Measurements from ENCODE around the gene CSNK2A1. TPM values are rescaled to one million over a fixed set of nuclear protein-coding genes. Genes with fewer than 3 reads are reported as not detected.
A peak's percentile ranks its signal among the peaks of the same experiment; 100 is the strongest.
"Not testable (repeated sequence)": the region's sequence is repeated elsewhere in the genome, so short reads cannot be mapped to it uniquely, and the experiment has no call there.

CSNK2A1 gene
- total RNA-seq, 1 experiment from 2014 or later = 108 TPM

DNA sequence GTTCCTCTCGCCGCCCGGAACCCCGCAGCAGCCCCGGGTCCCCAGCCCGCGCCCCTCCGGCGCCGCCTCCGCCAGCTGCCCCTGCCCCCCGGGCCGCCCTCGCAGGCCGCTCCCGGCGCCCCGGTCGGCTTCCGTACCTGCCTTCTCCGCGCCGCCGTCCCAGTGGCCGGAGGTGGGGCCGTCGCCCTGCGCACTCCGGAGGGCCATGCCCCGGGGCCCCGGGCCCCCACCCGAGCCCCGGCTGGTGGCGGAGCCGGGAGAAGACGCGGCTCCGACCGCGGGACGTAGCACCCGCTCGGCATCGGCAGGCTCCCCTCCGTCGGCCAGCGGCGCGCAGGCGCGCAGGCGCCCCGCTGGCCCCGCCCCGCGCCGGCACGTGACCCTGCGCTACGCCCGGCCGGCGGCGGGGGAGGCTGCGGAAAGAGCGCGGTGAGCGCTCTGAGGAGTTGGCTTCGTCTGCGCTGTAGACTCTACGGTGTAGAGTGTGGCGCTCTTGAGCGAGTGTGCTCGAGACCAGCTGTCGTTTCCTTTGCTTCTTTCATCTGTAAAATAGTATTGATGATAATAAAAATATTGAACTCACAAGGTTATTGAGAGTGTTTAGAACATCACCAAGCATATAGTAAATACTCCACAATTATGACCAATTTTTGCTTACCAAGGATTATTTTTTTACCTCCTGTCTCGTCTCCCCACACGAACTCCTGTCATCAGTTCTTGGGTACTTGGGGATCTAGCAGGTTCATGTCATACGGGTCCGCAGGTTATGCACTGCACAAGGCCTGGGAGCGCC lies 81.2 kb downstream of the CSNK2A1 start, which contains the start of gene TBC1D20:
TSS of gene TBC1D20 (minus strand) at position 335 of the 793 bp plus-strand sequence. CDS start at position 207, 128 bp downstream.
- peak; percentile 84 for DNase-seq (ENCODE audit: extremely low read depth, low read depth)

DNA sequence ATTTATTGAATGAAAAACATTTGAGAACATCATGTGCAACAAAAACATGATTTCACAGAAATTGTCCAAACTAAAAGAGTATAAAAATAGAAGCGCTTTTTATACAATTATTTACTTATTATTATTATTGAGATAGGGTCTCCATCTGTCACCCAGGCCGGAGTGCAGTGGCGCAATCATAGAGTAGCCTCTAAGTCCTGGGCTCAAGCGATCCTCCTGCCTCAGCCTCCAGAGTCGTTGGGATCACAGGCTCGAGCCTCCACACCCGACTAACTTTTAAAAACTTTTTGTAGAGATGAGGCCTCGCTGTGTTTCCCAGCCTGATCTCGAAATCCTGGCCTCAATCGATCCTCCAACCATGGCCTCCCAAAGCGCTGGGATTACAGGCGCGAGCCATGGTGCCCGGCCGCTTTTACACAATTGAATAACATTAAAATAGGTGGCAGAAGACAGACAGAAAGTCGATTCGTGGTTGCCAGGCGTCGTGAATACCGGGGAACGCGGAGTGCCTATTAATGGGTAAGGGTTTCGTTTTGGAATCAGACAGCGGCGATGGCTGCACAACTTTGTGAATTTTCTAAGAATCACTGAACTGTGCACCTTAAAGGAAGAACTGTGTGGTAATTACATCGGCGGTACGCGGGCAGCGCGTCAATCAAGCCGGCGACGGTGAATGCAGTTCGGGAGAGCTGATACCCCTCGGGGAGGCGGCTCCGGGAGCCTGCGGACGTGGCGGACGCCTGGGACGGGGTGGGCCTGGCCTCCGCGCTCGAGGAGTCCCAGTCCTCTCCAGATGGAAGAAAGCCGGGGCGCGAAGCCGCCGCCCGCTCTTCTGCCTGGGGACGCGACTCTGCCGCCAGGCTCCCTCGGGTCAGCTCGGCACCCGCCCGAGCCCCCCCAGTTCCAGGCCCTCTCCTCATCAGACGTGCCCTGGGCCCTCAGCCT lies 82.1 kb downstream of the CSNK2A1 start:
- DNase-seq (ENCODE audit: extremely low read depth, low read depth) = no peak

DNA sequence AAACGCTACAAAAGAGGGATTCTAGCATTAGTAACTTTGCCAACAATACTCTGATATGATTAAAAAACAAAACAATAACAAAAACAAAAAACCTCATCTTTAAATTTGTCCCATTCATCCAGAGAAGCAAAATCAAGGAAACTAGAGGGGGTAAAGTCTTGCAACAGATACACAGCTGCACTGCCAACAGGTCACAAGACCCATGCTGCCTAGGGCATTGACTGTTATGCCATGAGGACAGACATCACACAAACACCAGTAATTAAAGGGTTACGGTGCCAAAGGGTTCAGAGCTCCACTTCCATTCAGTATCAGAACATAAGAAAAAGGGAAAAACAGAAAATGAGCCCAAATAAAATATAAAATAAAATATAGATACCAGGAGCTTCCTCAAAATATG lies 82.9 kb downstream of the CSNK2A1 start:
- no peak for DNase-seq (ENCODE audit: extremely low read depth, low read depth)

DNA sequence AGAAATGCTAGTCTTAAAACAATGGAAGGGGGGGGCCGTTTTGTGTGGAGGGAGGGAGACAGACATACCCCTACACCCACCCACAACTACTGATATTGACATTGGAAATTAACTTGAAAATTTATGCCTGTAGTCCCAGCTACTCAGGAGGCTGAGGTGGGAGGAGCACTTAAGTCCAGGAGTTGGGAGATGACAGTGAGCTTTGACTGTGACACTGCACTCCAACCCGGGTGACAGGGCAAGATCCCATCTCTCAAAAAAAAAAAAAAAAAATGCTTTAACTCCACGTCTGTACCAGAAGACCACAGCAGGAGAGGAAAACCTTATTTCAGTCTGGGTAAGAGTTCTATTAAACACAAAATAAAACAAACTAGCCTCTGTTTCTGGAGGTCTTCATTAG lies 83.4 kb downstream of the CSNK2A1 start:
- no peak for DNase-seq (ENCODE audit: extremely low read depth, low read depth)

DNA sequence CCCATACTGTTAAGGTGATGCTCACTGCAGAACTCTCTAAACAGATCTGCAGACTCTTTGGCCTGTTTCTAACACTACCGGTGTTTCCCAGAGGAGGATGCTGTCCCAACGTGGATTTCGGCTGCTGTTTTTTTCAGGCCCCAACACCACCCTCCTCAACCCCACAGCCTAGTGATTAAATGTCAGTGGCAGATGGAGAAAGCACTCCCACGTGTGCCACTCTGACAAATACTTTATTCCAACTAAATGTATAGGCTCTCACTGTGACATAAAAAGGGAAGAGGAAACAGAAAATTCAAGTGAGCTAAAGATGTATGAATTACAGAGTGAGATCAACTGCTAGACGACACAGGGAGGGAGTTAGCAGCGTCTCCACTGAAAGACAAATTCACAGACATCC lies 84.8 kb downstream of the CSNK2A1 start:
- DNase-seq (ENCODE audit: extremely low read depth, low read depth) = no peak

DNA sequence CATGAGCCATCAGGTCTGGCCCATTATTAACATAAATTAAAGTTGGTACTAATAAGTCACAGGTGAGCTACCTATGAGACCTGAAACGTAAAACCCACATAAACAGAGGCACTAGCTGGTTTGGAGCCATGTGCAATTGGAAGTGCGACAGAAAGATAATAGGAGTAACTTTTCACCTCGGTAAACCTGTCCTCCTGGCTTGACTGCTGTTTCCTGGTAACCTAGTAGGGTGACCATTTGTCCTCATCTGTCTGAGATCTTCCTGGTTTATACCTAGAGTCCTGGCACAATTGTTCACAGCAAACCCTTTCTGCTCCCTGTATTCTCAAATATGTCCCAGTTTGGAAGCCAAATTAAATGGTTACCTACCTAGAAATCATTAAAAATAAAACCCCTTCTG lies 88.6 kb downstream of the CSNK2A1 start:
- DNase-seq (ENCODE audit: extremely low read depth, low read depth) = no peak

DNA sequence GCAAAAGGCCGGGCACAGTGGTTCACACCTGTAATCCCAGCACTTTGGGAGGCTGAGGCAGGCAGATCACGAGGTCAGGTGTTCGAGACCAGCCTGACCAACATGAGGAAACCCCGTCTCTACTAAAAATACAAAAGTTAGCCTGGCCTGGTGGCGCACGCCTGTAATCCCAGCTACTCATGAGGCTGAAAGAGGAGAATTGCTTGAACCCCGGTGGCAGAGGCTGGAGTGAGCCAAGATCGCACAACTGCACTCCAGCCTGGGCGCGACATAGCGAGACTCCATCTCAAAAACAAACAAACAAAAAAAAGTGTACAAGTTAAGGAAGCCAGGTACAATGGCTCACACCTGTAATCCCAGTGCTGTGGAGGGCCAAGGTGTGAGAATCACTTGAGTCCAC lies 91.6 kb downstream of the CSNK2A1 start:
- not testable (repeated sequence) for DNase-seq (ENCODE audit: extremely low read depth, low read depth)

DNA sequence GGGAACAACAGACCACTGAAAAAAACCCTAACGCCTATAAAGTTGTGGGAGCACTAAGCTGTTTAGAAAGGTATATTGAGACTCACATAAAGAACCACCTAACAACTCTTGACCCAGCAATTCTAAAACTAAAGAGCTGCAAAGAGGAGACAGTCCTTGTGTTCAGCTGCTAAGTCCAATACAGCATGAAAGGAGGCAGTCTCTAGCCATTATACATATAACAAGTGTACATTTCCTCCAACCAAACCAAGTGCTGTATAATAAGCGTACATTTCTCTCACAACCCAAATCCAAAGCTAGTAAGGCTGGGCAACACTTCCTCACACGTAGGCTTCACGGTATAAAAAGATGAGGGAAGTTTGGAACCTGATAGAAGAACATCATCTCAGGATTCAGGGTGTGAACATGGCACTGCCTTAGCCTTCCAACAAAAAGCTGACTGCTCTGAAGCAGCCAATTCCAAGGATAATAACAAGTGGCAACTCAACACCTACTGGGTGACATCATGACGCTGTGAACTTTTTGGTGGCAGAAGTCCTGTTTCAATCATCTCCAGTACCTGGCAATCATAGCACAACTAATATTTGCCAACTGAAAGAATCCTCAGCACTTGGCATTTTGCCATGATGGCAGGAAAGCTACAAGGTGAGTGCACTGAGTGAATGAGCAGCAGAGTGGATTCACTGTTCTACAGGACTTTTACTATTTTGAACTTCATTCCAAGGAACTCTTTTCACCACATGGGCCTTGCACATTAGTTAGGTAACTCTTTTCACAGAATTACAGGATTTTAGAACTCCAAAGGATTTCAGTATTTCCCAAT lies 97.9 kb downstream of the CSNK2A1 start:
- DNase-seq (ENCODE audit: extremely low read depth, low read depth) = no peak

DNA sequence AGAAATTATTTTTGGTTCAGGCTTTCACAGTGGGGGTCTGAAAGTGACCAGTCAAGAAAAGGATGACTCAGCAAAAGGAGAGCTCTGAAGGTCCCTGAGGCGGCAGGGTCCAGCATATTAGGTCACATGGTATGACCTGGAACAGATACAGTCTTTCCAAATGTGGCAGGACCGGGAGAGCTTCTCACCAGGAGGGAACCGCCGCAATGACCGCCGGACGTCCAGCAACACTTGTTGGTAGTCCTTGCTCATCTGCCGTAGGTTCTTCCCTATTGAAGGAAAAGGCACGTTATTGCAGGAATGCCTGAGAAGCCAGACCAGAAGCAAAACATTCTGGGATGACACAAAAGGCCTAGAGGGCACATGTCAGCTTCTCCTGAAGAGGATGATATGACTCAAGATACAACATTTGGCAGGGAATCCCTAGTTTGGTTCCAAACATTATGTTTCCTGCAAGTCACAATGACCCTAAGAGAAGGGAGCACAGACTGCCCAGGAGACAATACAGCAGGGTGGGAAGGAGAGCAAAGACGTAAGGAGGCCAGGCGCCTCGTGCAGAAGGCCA lies 98.6 kb downstream of the CSNK2A1 start:
- DNase-seq (ENCODE audit: extremely low read depth, low read depth) = no peak

DNA sequence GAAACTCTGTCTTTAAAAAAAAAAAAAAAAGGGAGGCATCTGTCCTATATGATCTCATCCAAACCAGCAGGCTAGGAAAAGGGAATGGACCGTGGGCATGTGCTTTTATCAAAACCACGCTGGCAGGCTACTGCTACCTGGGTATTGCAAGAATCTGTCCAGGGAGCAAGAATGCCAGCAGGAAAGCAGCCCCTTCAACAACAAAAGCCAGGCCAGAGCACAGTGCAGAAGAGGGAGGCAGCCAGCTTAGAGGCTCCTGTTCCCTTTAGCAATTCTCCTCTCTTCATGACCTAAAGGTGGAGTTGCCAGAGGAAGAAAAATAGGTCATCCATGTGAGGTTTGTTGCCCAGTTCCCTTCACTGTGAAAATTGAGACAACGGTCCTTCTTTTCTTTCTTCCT lies 99.5 kb downstream of the CSNK2A1 start:
- no peak for DNase-seq (ENCODE audit: extremely low read depth, low read depth)

DNA sequence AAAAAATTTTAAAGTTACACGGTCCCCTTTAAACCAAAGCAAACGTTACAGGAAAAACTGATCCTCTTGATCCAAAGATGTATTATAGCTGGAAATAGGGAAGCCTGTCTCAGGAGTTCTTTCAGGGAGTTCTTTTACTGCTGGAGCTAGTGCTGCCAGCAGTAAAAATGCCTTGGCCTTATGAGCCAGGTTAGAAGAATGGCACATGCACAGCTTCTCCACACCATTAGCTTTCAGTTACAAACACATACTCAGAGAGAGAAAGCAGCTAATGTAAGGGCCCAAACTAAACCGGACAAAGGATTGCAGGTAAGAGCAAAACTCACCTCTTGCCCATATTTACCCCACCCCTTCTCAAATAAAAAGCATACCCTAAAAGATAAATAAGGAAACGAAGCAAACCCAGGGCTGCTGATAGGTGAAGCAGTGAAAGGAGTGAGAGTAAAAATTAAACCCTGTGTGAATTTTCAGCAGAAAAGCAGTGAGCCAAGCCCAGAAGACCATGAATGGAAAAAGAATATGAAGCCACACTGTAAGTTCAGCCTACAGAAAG lies 100.3 kb downstream of the CSNK2A1 start:
- no peak for DNase-seq (ENCODE audit: extremely low read depth, low read depth)

DNA sequence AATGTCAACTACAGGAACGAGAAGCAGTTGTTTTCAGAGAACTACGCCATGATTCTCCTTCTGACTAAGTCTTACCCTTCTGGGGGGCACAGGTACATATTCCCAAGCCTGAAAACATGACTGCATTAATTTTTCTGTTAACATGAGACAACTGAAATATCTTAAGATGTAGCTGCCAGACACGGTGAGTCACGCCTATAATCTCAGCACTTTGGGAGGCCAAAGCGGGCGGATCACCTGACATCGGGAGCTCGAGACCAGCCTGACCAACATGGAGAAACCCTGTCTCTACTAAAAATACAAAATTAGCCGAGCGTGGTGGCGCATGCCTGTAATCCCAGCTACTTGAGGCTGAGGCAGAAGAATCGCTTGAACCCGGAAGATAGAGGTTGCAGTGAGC lies 103.0 kb downstream of the CSNK2A1 start:
- DNase-seq (ENCODE audit: extremely low read depth, low read depth) = no peak

DNA sequence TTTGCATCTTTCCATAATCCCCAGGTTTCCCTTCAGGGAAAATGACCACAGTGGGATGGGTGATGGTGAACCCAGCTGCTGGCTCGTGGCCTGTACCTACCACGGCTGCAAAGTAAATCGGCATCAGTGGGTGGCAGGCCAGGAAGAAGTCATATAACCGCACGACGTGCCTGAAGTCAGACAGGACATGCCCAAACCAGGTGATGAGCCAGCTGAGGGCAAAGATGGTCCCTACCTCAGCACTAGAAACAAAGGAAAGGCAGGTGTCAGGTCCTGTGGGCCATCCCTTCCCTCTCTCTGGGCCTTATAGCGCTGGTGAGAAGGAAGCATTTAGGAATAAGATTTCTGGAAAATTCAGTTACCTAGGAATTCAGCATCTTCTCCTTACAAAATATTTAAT lies 103.4 kb downstream of the CSNK2A1 start:
- DNase-seq (ENCODE audit: extremely low read depth, low read depth) = no peak

DNA sequence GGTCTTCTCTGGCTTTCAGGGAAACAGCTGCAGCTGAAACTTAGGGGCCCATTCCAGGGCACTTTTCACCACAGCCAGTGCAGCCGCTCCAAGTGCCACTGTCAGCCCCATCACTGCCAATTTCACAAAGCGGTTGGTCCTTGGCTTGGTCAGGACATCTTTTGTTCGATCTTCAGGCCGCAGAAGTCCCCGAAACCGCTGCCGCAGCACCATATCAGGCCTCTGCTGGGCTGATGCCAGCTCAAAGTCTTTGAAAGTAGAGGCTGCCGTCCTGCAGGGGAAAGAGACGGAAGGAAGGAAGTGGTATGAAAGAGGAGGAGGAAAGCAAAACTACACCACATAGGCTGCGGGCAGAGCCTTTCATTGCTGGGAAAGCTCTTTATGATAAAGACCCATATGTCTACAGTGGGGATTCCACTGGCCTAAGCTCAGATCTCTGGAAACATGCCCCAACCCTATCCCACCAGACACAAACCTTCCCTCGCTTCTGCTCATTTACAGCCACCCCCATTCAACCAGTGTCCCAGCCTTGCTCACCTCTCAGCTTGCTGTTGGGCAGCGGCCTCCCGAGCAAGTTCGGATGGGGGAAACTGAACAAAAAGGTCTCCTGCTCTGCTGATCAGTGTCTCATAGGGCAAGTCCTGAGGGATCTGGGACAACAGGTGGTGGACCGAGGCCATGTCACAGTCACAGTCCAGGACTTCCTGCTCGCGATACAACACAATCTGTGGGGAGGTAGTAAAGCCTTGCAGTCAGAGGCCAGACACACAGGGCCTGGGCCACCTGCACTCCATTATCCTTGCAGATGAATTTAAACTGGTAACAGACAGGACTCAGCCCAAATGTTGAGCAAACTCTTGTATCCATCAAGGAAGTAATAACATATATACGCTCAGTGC lies 104.8 kb downstream of the CSNK2A1 start:
- DNase-seq (ENCODE audit: extremely low read depth, low read depth) = no peak

DNA sequence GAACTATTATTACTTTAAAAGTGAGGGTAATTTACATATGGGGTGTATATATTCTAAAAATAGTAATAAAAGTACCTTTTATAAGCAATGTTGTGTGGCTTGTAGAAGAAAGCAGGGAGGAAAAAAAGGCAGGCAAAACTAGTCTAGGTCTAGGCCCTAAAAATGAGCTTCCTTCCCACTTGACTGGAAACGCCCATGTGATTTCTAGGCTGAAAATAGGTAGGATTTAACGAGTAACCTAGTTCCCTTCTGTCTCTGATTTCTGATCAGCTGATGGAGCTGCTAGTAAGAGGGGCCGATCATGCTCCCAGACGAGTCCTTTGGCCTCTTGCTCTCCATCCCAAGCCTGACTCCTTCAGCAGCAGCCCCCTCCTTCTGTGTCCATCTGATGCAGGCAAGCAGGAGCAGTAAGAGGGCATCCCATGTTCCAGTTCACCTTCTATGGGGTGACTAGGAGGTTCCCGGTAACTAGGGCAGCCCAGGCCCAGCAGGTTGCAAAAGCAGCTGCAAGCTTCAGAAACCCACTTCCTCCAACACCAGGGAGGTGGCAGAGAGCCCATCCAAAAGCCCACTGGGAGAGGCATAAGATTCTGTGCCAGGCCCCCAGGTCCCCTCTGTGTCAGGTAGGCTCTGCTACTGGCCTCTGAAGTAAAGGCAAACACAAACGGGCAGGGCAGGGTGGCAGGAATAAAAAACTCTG lies 105.7 kb downstream of the CSNK2A1 start:
- no peak for DNase-seq (ENCODE audit: extremely low read depth, low read depth)

DNA sequence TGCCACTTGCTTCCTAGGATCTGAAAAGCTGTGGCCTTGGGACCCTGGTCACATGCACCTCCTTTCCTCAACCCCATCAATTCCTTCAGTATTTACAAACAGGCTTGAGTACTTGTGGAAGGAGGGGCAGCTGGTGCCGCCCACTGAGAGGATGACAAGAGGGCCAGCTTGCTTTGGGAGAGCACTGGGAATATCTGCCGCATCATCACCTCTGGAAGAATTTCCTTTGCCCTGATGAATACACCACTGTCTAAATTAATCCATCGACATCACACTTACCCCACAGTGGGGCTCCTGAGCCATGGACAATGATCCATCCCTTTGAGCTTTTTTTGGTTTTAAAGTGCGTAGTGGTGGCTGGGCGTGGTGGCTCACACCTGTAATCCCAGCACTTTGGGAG lies 107.1 kb downstream of the CSNK2A1 start:
- no peak for DNase-seq (ENCODE audit: extremely low read depth, low read depth)

DNA sequence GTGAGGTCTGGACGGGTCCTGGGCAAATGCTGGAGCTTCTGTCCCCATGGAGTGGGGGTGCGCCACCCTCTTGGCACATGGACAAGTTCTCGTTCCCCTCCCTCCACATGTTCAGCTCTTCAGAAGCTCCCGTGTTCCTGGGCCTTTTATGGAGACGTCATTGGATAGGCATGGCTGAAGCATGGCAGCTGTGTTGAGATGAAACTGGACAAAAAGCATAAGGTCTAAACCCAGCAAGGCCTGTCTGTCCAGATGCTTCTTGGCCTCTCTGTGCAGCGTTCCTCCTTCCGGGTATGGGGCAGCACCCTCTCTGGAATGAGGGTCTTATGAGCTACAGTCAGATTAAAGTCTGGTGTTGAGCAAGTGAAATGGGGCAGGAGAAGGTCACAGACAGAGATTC lies 108.0 kb downstream of the CSNK2A1 start:
- no peak for DNase-seq (ENCODE audit: extremely low read depth, low read depth)

DNA sequence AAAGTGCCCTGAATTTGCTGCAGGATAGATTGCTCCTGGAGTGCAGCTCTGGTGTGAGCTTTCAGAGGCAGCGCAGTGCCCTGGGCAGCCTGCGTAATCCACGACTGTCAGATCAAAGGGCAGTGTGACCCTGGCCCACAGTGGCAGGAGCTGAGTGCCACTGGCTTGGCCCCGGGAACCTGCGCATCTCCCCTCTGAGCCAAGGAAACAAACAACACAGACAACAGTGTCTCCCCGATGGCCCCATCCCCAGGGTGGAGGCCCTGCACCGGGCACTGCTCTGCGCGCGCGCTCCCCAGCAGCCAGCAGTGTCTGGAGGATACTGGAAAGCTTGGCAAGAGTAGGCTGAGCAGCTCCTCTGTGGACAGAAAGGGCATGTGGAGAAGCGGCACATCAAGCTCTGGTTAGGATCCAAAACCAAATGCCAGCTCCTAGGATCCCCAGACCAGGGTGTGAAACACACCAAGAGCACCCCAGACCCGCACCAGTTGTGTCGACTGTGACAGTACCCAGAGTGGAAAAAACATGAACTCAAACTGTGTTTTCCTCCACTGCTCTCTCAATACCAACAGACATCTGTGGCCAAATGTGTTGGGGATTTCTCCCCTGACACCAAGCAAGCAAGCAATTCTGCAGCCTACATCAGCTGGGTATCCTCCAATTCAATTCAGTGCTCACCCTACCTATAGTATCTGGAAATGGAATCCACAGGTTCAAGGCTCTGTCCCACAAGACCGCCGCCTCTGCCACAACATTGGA lies 108.8 kb downstream of the CSNK2A1 start:
- DNase-seq (ENCODE audit: extremely low read depth, low read depth) = no peak
